SW 1271 (cell line): ENCODE measurements around the gene OPALIN.
"Not testable (repeated sequence)": the region's sequence is repeated elsewhere in the genome, so short reads cannot be mapped to it uniquely, and the experiment has no call there.

Experiments used
- DNase-seq, 2 experiments: peaks; one replicate each; lab custom pipeline; 2025; lab: John Stamatoyannopoulos, UW

The OPALIN gene

GRCh38 chr10:96338279-96338925, 20.4 kb downstream of the OPALIN start:
- no peak for DNase-seq

GRCh38 chr10:96337106-96337505, 21.7 kb downstream of the OPALIN start:
- no peak for DNase-seq

GRCh38 chr10:96334616-96335526, 23.9 kb downstream of the OPALIN start:
- DNase-seq, result peak in 1 of 2 experiments; percentile 28

- no peak for DNase-seq
Measured at GRCh38 chr10:96333101-96333500, 25.7 kb downstream of the OPALIN start.

GRCh38 chr10:96327462-96327861, 31.3 kb downstream of the OPALIN start:
- DNase-seq, result no peak

GRCh38 chr10:96325719-96326373, 33.0 kb downstream of the OPALIN start:
- no peak for DNase-seq

- no peak for DNase-seq
Measured at GRCh38 chr10:96324447-96324846, 34.4 kb downstream of the OPALIN start.

GRCh38 chr10:96322275-96322674, 36.5 kb downstream of the OPALIN start:
- DNase-seq, result no peak

- DNase-seq, result no peak
Measured at GRCh38 chr10:96321822-96322221, 37.0 kb downstream of the OPALIN start.

GRCh38 chr10:96319754-96320474, 38.9 kb downstream of the OPALIN start:
- no peak for DNase-seq

GRCh38 chr10:96317067-96317833, 41.6 kb downstream of the OPALIN start:
- no peak for DNase-seq

GRCh38 chr10:96313344-96313743, 45.5 kb downstream of the OPALIN start:
- no peak for DNase-seq

- DNase-seq, result no peak
Measured at GRCh38 chr10:96311180-96311715, 47.6 kb downstream of the OPALIN start.

GRCh38 chr10:96310321-96310669, 48.5 kb downstream of the OPALIN start:
- DNase-seq, result no peak

- no peak for DNase-seq
Measured at GRCh38 chr10:96309628-96310320, 49.0 kb downstream of the OPALIN start.

- not testable (repeated sequence) for DNase-seq
Measured at GRCh38 chr10:96308854-96309253, 49.9 kb downstream of the OPALIN start.

- DNase-seq, result no peak
Measured at GRCh38 chr10:96306516-96306915, 52.3 kb downstream of the OPALIN start.

GRCh38 chr10:96305019-96305418, 53.8 kb downstream of the OPALIN start:
- no peak for DNase-seq

GRCh38 chr10:96304230-96304629, 54.6 kb downstream of the OPALIN start, which contains the start of gene DNTT:
Gene DNTT (plus strand): TSS chr10:96304434. CDS start chr10:96304498, 64 bp downstream.
- no peak for DNase-seq

- DNase-seq, result no peak
Measured at GRCh38 chr10:96301616-96302015, 57.2 kb downstream of the OPALIN start.
